Activated CD8-positive, alpha-beta T cell treated with anti-CD3 and anti-CD28 coated beads for 36 hours (primary cell): Measurements from ENCODE around the gene KRT82. TPM values are rescaled to one million over a fixed set of nuclear protein-coding genes. Genes with fewer than 3 reads are reported as not detected.

ENCODE experiments used
- ATAC-seq: fragments of 200-7000 bp; cut with Tn5 transposase; one replicate; pipeline ENCODE4 v1.10.0; 2021; ENCODE audit warnings: mild to moderate bottlenecking, moderate library complexity
- CTCF ChIA-PET: fragments of 350-600 bp; sonication (Branson Sonifier 250); formaldehyde crosslinking; loops from one replicate; lab custom pipeline; 2021; ENCODE audit warnings: antibody characterized with exemption; lab: Charles Lee
- POLR2A ChIA-PET: fragments of 350-600 bp; sonication (Branson Sonifier 250); formaldehyde crosslinking; loops from one replicate; lab custom pipeline; 2021; ENCODE audit warnings: antibody characterized with exemption; lab: Charles Lee
- DNase-seq: peaks from one replicate; pipeline ENCODE4 v3.0.0-alpha.2; 2020
- H3K27ac Mint-ChIP-seq: one replicate; pipeline ENCODE4 v1.8.0; 2021; ENCODE audit warnings: mild to moderate bottlenecking, mixed read lengths
- H3K27me3 Mint-ChIP-seq: one replicate; pipeline ENCODE4 v1.8.0; 2021; ENCODE audit warnings: mixed read lengths
- H3K36me3 Mint-ChIP-seq: one replicate; pipeline ENCODE4 v1.8.0; 2021; ENCODE audit warnings: low read depth, mixed read lengths
- H3K4me1 Mint-ChIP-seq: one replicate; pipeline ENCODE4 v1.8.0; 2021; ENCODE audit warnings: low read depth, mixed read lengths
- H3K4me3 Mint-ChIP-seq: one replicate; pipeline ENCODE4 v1.8.0; 2021; ENCODE audit warnings: mild to moderate bottlenecking, moderate library complexity, mixed read lengths
- H3K9me3 Mint-ChIP-seq: one replicate; pipeline ENCODE4 v1.8.0; 2021; ENCODE audit warnings: mixed read lengths
- intact Hi-C: fragments of 100-400 bp; cut with micrococcal nuclease; formaldehyde crosslinking; loops from one replicate; pipeline ENCODE4 v1.10.0; 2022
- total RNA-seq, 2 experiments: library from RNA; stranded (reverse); gene quantifications; one replicate each; pipeline ENCODE4 v1.2.3, GENCODE V29; 2021
- TF ChIP-seq, protein P1 (sequence below): fragments of 200-600 bp; IDR thresholded peaks from one replicate; pipeline ENCODE4 v1.8.0; 2022; ENCODE audit warnings: antibody characterized with exemption, mild to moderate bottlenecking

Gene KRT82
- total RNA-seq, 2 experiments from 2014 or later, result not detected

DNA sequence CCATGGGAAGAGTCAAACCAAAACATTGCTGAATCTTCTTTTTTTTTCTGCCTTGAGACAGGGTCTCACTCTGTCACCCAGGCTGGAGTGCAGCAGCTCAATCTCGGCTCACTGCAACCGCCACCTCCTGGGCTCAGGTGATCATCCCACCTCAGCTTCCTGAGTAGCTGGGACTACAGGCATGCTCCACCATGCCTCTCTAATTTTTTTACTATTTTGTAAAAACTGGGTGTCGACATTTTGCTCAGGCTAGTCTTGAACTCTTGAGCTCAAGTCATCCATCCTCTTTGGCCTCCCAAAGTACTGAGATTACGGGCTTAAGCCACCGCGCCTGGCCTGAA, 29.5 kb upstream of the KRT82 start:
- intact Hi-C loops, result no loop called here
- Mint-ChIP-seq H3K27ac (no peak overlapping the region), H3K4me1 (no peaks in the 10 kb centered on the region), H3K4me3 (no peak overlapping the region), H3K36me3 (no peaks in the 10 kb centered on the region), H3K9me3 (no peaks in the 10 kb centered on the region), H3K27me3 (peaks cover 5% of the 10 kb centered on the region)
- ATAC-seq, result no peak
- ChIA-PET CTCF (no interaction called here), POLR2A (no interaction called here)
- TF ChIP-seq, protein P1, sequence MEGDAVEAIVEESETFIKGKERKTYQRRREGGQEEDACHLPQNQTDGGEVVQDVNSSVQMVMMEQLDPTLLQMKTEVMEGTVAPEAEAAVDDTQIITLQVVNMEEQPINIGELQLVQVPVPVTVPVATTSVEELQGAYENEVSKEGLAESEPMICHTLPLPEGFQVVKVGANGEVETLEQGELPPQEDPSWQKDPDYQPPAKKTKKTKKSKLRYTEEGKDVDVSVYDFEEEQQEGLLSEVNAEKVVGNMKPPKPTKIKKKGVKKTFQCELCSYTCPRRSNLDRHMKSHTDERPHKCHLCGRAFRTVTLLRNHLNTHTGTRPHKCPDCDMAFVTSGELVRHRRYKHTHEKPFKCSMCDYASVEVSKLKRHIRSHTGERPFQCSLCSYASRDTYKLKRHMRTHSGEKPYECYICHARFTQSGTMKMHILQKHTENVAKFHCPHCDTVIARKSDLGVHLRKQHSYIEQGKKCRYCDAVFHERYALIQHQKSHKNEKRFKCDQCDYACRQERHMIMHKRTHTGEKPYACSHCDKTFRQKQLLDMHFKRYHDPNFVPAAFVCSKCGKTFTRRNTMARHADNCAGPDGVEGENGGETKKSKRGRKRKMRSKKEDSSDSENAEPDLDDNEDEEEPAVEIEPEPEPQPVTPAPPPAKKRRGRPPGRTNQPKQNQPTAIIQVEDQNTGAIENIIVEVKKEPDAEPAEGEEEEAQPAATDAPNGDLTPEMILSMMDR, result no peak
- DNase-seq, result no peak

DNA sequence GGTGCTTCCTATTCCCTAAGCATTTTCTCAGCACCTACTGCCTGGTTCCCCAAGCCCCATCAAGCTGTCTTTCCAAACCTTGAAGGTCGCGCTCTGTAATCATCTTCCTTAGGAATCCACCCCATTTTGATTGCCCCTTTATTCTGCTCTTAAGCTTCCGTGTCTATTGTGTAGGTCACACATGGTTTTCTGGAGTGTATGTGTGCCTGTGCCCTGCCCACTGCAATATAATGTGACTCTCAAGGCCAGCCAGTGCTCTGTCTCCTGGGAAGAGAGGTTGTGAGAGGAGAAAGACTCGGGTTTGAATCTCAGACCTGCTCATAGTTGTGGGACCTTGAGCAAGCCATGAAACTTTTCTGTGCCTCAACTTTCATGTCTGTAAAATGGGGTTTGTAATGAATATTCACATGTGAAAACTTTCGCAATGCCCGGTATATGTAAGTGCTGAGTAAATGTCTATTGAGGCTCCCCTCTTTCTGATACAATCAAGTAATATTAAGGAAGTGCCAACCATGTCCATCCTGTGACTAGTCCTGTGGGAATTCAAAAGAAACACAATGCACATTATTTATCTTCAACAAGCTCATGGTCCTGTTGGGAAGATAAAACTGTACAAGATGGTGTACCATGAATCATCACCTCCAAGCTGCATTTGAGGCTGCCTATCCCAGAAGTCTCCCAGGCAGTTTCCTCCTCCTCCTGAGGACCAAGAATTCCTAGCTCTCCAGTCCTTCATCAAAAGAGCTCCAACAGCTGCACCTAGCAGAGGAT, 28.8 kb upstream of the KRT82 start:
- Mint-ChIP-seq H3K36me3 (no peaks in the 10 kb centered on the region), H3K9me3 (no peaks in the 10 kb centered on the region), H3K27ac (no peak overlapping the region), H3K4me1 (no peaks in the 10 kb centered on the region), H3K27me3 (peaks cover 5% of the 10 kb centered on the region), H3K4me3 (no peak overlapping the region)
- ChIA-PET POLR2A (no interaction called here), CTCF (no interaction called here)
- ATAC-seq (no peak), DNase-seq (no peak)
- intact Hi-C loops, result no loop called here
- TF ChIP-seq, protein P1, result no peak

- intact Hi-C loops, result no loop called here
- Mint-ChIP-seq H3K4me3 (no peak within 1 kb of the TSS), H3K4me1 (no peaks in the 10 kb centered on the region), H3K36me3 (no peaks in the 10 kb centered on the region), H3K27ac (no peak within 1 kb of the TSS), H3K27me3 (peaks cover 5% of the 10 kb centered on the region), H3K9me3 (no peaks in the 10 kb centered on the region)
- ChIA-PET CTCF (interaction anchor here (0.7 kb wide), 1 partner anchor 54 kb away, joined by 4 read pairs; no protein-coding TSS in a partner anchor), POLR2A (no interaction called here)
- DNase-seq (no peak), ATAC-seq (no peak)
- TF ChIP-seq, protein P1, result no peak
These were observed 28.1 kb upstream of the KRT82 start, which contains the start of gene KRT75 for GRCh38 chr12:52434081-52434733. KRT75 (minus strand) TSS chr12:52434371; CDS start chr12:52434304, 67 bp downstream.

DNA sequence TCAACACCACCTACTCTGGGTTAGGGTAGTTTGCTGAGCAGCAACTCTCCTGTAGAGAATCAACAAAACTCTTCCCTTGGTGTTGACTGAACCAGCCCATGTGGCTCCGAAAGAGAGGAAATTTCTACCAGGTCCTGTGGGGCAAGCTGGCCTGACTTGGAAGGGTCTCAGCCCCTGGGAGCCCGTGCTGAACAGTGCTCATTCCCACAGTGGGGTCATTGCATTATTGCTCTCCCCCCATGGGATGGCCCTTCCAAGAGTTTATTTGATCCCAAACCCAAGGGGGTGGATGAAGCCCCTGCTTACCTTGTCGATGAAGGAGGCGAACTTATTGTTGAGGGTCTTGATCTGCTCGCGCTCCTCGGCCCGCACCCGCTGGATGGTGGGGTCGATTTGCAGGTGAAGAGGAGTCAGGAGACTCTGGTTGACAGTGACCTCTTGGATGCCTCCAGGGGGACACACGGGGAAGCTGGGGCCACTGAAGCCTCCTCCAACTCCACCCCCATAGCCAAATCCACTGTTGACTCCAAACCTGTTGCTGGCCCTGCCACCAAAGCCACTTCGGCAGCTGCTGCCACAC, 27.5 kb upstream of the KRT82 start:
- H3K36me3 Mint-ChIP-seq, result no peaks in the 10 kb centered on the region
- ATAC-seq (no peak), DNase-seq (no peak)
- no peaks in the 10 kb centered on the region for H3K9me3 Mint-ChIP-seq
- H3K27ac Mint-ChIP-seq, result no peak overlapping the region
- TF ChIP-seq, protein P1, result no peak
- H3K27me3 Mint-ChIP-seq, result peaks cover 5% of the 10 kb centered on the region
- H3K4me3 Mint-ChIP-seq, result no peak overlapping the region
- ChIA-PET POLR2A (interaction anchor here (0.6 kb wide), 1 partner anchor 368 kb away, joined by 3 read pairs; no protein-coding TSS in a partner anchor), CTCF (interaction anchor here (0.7 kb wide), 1 partner anchor 53 kb away, joined by 4 read pairs; no protein-coding TSS in a partner anchor)
- intact Hi-C loops, result no loop called here
- no peaks in the 10 kb centered on the region for H3K4me1 Mint-ChIP-seq
